SK-N-SH treated with all-trans-retinoic acid at 6 μM for 48 hours (cell line): ENCODE data around the gene DMAC2.

Experiments
- CSDC2 ChIP-seq: fragments of 250-450 bp; sonication (Bioruptor Pico); IDR thresholded peaks from 2 replicates; pipeline ENCODE4 v1.5.0; 2020; ENCODE audit warnings: mild to moderate bottlenecking, moderate library complexity
- OSR1 ChIP-seq: fragments of 250-450 bp; sonication (Bioruptor Pico); IDR thresholded peaks from 2 replicates; pipeline ENCODE4 v1.8.0; 2022; ENCODE audit warnings: moderate library complexity, mild to moderate bottlenecking, inconsistent platforms
- RARB ChIP-seq: fragments of 250-450 bp; sonication (Bioruptor Pico); IDR thresholded peaks from 2 replicates; pipeline ENCODE4 v1.8.0; 2021; ENCODE audit warnings: mild to moderate bottlenecking, moderate library complexity
- TF ChIP-seq, protein P1 (sequence below): fragments of 250-450 bp; sonication (Bioruptor Pico); IDR thresholded peaks from 2 replicates; pipeline ENCODE4 v1.8.0; 2020; ENCODE audit warnings: mild to moderate bottlenecking, moderate library complexity, borderline replicate concordance

DNA sequence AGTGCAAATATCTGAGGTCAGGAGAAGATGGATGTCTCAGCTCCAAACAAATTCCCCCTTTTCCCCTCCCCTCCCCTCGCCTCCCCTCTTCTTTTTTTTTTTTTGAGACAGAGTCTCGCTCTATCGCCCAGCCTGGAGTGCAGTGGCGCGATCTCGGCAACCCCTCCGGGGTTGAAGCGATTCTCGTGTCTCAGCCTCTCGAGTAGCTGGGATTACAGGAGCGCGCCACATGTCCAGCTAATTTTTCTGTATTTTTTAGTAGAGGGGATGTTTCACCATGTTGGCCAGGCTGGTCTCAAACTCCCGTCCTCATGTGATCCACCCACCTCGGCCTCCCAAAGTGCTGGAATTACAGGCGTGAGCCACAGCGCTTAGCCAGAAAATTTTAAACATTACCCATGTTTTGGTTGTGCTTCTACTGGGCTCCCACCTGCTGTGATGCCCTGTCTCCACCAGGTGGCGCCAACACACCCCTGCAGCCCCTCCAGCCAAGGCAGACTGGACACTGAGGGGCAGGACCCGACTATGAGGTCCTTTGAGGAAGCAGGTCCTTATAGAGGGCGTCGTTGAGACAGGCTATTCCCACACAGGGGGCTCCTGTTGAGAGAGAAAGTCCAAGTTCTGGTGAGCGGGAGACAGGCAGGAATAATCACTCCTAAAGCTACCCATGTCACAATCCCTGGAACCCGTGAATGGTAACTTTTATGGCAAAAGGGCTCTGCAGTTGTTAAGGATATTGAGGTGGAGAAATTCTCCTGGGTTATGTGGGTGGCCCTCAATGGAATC, 9.6 kb upstream of the DMAC2 start:
- no peak for TF ChIP-seq CSDC2 (CRISPR knock-in tag)
- no peak for TF ChIP-seq OSR1
- no peak for TF ChIP-seq RARB (CRISPR knock-in tag)
- TF ChIP-seq, protein P1, sequence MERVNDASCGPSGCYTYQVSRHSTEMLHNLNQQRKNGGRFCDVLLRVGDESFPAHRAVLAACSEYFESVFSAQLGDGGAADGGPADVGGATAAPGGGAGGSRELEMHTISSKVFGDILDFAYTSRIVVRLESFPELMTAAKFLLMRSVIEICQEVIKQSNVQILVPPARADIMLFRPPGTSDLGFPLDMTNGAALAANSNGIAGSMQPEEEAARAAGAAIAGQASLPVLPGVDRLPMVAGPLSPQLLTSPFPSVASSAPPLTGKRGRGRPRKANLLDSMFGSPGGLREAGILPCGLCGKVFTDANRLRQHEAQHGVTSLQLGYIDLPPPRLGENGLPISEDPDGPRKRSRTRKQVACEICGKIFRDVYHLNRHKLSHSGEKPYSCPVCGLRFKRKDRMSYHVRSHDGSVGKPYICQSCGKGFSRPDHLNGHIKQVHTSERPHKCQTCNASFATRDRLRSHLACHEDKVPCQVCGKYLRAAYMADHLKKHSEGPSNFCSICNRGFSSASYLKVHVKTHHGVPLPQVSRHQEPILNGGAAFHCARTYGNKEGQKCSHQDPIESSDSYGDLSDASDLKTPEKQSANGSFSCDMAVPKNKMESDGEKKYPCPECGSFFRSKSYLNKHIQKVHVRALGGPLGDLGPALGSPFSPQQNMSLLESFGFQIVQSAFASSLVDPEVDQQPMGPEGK (CRISPR knock-in tag): no peak
